Fibroblast of mammary gland (primary cell): Measurements from ENCODE around the gene RASGEF1B.
A peak's percentile ranks its signal among the peaks of the same experiment; 100 is the strongest.

Source experiments
- DNase-seq: peaks from one replicate; pipeline ENCODE4 v3.0.0-alpha.2; 2010; ENCODE audit warnings: low read depth
- H3K4me3 ChIP-seq: 2 replicates; pipeline ENCODE4 v1.5.1; 2011; ENCODE audit warnings: low read depth, mild to moderate bottlenecking, low read length, moderate library complexity; ENCODE audit not compliant: control insufficient read depth
- TF ChIP-seq, protein P1 (sequence below): conservative IDR thresholded peaks from 2 replicates; pipeline ENCODE4 v1.5.1; 2011; ENCODE audit warnings: low read depth, low read length, inconsistent platforms; ENCODE audit not compliant: control insufficient read depth, insufficient read depth

RASGEF1B gene

GRCh38 chr4:81506731-81507130 is 35.0 kb upstream of the RASGEF1B start:
- DNase-seq: no peak
- no peak overlapping the region for H3K4me3 ChIP-seq
- TF ChIP-seq, protein P1, sequence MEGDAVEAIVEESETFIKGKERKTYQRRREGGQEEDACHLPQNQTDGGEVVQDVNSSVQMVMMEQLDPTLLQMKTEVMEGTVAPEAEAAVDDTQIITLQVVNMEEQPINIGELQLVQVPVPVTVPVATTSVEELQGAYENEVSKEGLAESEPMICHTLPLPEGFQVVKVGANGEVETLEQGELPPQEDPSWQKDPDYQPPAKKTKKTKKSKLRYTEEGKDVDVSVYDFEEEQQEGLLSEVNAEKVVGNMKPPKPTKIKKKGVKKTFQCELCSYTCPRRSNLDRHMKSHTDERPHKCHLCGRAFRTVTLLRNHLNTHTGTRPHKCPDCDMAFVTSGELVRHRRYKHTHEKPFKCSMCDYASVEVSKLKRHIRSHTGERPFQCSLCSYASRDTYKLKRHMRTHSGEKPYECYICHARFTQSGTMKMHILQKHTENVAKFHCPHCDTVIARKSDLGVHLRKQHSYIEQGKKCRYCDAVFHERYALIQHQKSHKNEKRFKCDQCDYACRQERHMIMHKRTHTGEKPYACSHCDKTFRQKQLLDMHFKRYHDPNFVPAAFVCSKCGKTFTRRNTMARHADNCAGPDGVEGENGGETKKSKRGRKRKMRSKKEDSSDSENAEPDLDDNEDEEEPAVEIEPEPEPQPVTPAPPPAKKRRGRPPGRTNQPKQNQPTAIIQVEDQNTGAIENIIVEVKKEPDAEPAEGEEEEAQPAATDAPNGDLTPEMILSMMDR: no peak

DNA sequence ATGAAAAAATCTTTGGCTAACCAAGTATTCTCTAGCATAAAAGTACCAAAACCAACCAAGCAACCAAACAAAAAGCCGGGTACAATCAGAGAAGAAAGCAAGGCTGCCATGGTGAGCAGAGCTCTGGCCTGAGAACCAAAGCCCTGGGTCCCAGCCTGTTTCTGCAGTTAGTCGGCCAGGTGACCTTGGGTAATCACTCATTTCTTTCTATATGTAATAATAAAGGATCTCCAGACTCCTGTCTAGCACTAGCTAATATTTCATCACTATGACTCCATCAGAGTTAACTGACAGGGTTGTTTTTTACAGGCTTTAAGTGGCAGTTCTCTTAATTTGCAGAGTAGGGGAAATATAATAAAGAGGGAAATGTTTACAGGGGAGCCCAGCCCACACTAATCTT is 34.0 kb upstream of the RASGEF1B start:
- DNase-seq: no peak
- TF ChIP-seq, protein P1: no peak
- H3K4me3 ChIP-seq: no peak overlapping the region

DNA sequence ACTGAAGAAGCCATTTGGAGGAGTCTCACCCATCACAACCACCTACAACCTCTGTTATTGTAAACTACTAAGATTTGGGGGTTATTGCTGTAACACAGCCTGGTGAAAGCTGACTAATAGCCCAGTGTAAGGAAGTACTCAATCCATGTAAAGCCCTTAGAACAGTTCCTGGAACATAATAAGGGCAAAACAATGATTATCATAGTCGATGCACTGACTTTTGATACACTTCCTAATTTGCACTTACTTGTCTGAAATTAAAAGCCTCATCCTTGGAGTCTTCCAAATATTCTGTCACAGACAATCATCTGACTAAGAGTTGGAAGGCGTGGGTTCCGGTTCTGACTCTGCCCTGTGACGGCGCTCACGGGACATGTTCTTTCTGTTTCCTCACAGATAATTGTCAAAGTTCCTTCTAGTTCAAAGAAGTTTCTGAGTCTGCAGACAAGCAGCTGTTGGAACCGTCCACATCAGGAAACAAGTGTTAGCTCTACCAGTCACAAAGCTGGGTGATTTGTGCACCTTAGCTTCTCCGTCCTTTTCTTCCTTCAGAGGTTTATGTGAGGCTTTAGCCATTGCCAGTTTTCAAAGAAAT is 33.4 kb upstream of the RASGEF1B start:
- H3K4me3 ChIP-seq: no peak overlapping the region
- TF ChIP-seq, protein P1: no peak

DNA sequence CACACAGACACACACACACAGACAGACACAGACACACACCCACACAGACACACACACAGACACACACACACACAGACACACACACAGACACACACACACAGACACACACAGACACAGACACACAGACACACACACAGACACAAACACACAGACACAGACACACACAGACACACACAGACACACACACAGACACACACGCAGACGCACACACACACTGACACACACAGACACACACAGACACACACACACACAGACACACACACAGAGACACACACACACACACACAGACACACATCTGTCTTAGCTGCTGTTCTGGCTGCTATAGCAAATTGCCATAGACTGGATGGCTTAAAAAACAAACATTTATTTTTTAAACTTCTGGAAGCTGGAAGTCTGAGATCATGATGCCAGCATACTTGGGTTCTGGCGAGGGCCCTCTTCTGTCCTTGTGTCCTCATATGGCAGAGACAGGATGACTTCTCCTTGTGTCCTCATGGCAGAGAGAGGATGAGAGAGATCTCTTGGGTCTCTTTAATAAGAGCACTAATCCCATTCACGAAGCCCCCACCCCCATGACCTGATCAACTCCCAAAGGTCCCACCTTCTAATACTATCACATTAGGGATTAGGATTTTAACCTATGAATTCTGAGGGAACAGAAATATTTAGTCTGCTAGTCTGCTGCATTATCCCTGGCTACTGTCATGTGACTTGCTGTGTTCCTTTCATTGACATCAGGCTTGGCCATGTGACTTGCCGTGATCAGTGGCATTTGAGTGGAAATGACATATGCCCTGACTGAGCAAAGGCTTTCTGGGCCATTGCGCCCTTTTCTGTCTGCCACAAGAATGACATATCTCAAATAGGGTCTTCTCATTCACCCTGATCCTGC is 32.7 kb upstream of the RASGEF1B start:
- DNase-seq: no peak
- no peak overlapping the region for H3K4me3 ChIP-seq
- TF ChIP-seq, protein P1: no peak

More for the DNA sequence above, 33.4 kb upstream of the RASGEF1B start:
- DNase-seq: peak; percentile 5

DNA sequence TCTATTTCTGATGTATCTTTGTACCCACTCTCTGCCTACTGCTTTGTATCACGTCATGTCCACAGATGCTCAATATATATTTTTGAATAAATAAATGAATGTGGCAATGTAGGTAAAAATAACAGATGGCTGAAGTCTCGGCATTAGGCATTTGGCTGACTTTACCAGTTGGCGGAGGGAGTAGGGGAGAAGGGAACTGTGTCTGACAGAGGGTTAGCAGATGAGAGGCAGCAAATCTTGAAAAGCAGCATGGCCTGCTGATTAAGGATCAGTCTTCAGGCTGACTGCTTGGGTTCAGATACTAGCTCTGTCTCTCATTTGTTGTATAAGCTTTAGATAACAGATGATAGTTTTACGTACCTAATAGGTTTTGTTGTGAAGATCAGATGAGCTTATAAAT is 31.9 kb upstream of the RASGEF1B start:
- DNase-seq: no peak
- no peak overlapping the region for H3K4me3 ChIP-seq
- TF ChIP-seq, protein P1: no peak

DNA sequence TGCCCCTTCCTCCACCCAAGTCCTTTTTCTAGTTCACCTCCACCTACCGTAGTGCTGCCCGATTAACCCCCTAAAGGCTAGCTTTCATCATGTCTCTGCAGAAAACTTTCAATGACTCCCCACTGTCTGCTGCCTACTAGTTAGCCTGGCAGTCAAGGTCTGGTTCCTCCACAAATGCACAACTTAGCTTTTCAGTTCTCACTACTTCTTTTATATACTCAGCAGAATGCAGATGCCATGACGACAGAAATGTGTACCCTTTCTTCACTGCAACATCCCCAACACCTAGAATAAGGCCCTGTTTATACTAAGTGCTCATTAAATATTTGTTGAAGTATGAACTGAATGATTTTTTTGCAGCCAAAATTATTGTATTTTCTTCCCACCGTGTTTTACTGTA is 30.9 kb upstream of the RASGEF1B start:
- DNase-seq: no peak
- no peak overlapping the region for H3K4me3 ChIP-seq
- TF ChIP-seq, protein P1: no peak

- no peak overlapping the region for H3K4me3 ChIP-seq
- TF ChIP-seq, protein P1: no peak
- no peak for DNase-seq
Observed at GRCh38 chr4:81499840-81500239, 28.1 kb upstream of the RASGEF1B start.
